SK-N-SH treated with all-trans-retinoic acid at 6 μM for 48 hours (cell line): ENCODE measurements around the gene GARS1.
A peak's percentile ranks its signal among the peaks of the same experiment; 100 is the strongest.

Source experiments
- ATAC-seq: fragments of 200-7000 bp; cut with Tn5 transposase; 3 replicates; pipeline ENCODE4 v1.9.1; 2020; ENCODE audit warnings: mild to moderate bottlenecking, moderate library complexity
- ARNTL ChIP-seq: fragments of 450-650 bp; formaldehyde crosslinking; IDR thresholded peaks from 2 replicates; pipeline ENCODE4 v1.5.0; 2020; ENCODE audit warnings: low read depth, mild to moderate bottlenecking, moderate library complexity, borderline replicate concordance
- BACH2 ChIP-seq: fragments of 250-450 bp; sonication (Bioruptor Pico); IDR thresholded peaks from 2 replicates; pipeline ENCODE4 v1.9.0; 2021; ENCODE audit warnings: mild to moderate bottlenecking, borderline replicate concordance
- CREB5 ChIP-seq: fragments of 250-450 bp; sonication (Bioruptor Pico); IDR thresholded peaks from 2 replicates; pipeline ENCODE4 v1.5.1; 2020; ENCODE audit warnings: low read depth, mild to moderate bottlenecking, moderate library complexity
- CSDC2 ChIP-seq: fragments of 250-450 bp; sonication (Bioruptor Pico); IDR thresholded peaks from 2 replicates; pipeline ENCODE4 v1.5.0; 2020; ENCODE audit warnings: mild to moderate bottlenecking, moderate library complexity
- ESRRG ChIP-seq: fragments of 250-450 bp; sonication (Bioruptor Pico); IDR thresholded peaks from 2 replicates; pipeline ENCODE4 v1.6.1; 2021; ENCODE audit warnings: mild to moderate bottlenecking
- GLIS3 ChIP-seq: fragments of 250-450 bp; sonication (Bioruptor Pico); IDR thresholded peaks from 2 replicates; pipeline ENCODE4 v1.5.0; 2020; ENCODE audit warnings: mild to moderate bottlenecking, moderate library complexity
- ISL1 ChIP-seq: fragments of 250-450 bp; sonication (Bioruptor Pico); IDR thresholded peaks from 2 replicates; pipeline ENCODE4 v2.1.2; 2022; ENCODE audit warnings: mild to moderate bottlenecking, moderate library complexity
- OSR1 ChIP-seq: fragments of 250-450 bp; sonication (Bioruptor Pico); IDR thresholded peaks from 2 replicates; pipeline ENCODE4 v1.8.0; 2022; ENCODE audit warnings: moderate library complexity, mild to moderate bottlenecking, inconsistent platforms
- PATZ1 ChIP-seq: fragments of 250-450 bp; sonication (Bioruptor Pico); IDR thresholded peaks from 2 replicates; pipeline ENCODE4 v1.8.0; 2020; ENCODE audit warnings: mild to moderate bottlenecking, moderate library complexity, borderline replicate concordance
- RARB ChIP-seq: fragments of 250-450 bp; sonication (Bioruptor Pico); IDR thresholded peaks from 2 replicates; pipeline ENCODE4 v1.8.0; 2021; ENCODE audit warnings: mild to moderate bottlenecking, moderate library complexity
- SNAI2 ChIP-seq: fragments of 250-450 bp; sonication (Bioruptor Pico); IDR thresholded peaks from 2 replicates; pipeline ENCODE4 v1.5.0; 2020; ENCODE audit warnings: mild to moderate bottlenecking, moderate library complexity
- TCF4 ChIP-seq: fragments of 250-450 bp; sonication (Bioruptor Pico); IDR thresholded peaks from 2 replicates; pipeline ENCODE4 v1.8.0; 2021; ENCODE audit warnings: mild to moderate bottlenecking, moderate library complexity, borderline replicate concordance
- TSHZ2 ChIP-seq: fragments of 250-450 bp; sonication (Bioruptor Pico); IDR thresholded peaks from 2 replicates; pipeline ENCODE4 v1.5.0; 2020; ENCODE audit warnings: mild to moderate bottlenecking, moderate library complexity
- ZC3H10 ChIP-seq: fragments of 250-450 bp; sonication (Bioruptor Pico); IDR thresholded peaks from 2 replicates; pipeline ENCODE4 v1.5.1; 2021; ENCODE audit warnings: mild to moderate bottlenecking, moderate library complexity
- ZFP3 ChIP-seq: fragments of 250-450 bp; sonication (Bioruptor Pico); IDR thresholded peaks from 2 replicates; pipeline ENCODE4 v1.5.0; 2020; ENCODE audit warnings: mild to moderate bottlenecking, moderate library complexity
- ZFP30 ChIP-seq: fragments of 450-650 bp; formaldehyde crosslinking; IDR thresholded peaks from 2 replicates; pipeline ENCODE4 v1.5.0; 2022; ENCODE audit warnings: mild to moderate bottlenecking, moderate library complexity
- ZNF565 ChIP-seq: fragments of 450-650 bp; formaldehyde crosslinking; conservative IDR thresholded peaks from 2 replicates; pipeline ENCODE4 v1.5.0; 2020; ENCODE audit warnings: low read depth, mild to moderate bottlenecking, moderate library complexity
- ZNF70 ChIP-seq: fragments of 450-650 bp; formaldehyde crosslinking; IDR thresholded peaks from 2 replicates; pipeline ENCODE4 v1.5.0; 2020; ENCODE audit warnings: mild to moderate bottlenecking, moderate library complexity
- ZNF8 ChIP-seq: fragments of 450-650 bp; formaldehyde crosslinking; IDR thresholded peaks from 2 replicates; pipeline ENCODE4 v1.5.0; 2020; ENCODE audit warnings: mild to moderate bottlenecking, moderate library complexity
- TF ChIP-seq, protein P1 (sequence below): fragments of 250-450 bp; sonication (Bioruptor Pico); IDR thresholded peaks from 2 replicates; pipeline ENCODE4 v1.8.0; 2021; ENCODE audit warnings: low read depth, mild to moderate bottlenecking, moderate library complexity, borderline replicate concordance
- TF ChIP-seq, protein P2 (sequence below): fragments of 250-450 bp; sonication (Bioruptor Pico); IDR thresholded peaks from 2 replicates; pipeline ENCODE4 v1.5.1; 2021; ENCODE audit warnings: mild to moderate bottlenecking, moderate library complexity

GARS1 gene

DNA sequence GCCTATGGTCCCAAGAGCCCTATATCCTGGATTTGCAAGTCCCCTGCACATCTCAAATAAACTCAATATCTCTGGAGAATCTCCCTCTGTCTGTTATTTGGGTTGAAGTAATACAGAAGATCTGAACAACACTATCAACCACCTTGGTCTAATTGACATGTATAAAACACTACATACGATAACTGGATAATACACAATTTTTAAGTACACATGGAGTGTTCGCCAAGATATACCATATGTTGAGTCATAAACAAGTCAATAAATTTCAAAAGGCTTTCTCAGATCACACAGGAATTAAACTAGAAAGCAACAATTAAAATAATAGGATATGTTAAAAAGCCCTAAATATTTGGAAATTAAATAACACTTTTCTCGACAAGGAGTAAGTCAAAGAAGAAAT, 5.6 kb upstream of the GARS1 start (continued):
- no peak for TF ChIP-seq TSHZ2 (CRISPR knock-in tag)
- TF ChIP-seq, all 23 proteins: peak for 0

DNA sequence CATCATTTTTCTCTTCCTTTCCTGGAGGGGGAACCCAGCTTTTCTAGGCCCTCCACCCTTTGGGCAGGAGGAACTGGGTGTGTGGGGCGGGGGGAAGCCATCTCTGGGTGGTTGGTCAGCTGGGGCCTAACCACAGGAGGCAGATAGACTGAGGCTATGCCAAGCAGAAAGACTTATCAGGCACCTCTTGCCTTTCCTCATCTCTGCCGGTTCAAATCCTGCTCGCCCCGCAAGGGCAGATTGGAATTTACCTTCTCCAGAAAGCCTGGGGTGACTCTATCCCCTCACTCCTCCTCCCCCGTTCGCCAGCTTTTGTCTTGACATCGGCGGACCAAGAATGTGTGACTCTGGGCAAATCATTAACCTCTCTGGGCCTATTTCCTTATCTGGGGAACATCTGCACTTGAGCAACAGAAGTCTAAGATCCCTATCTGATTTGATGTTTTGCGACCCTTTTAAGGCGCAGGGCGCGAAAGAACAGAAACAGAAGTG, 584 bp upstream of the GARS1 start:
- peak; percentile 51 for ATAC-seq
- TF ChIP-seq ISL1 (no peak), ESRRG (CRISPR knock-in tag) (no peak), BACH2 (no peak), OSR1 (CRISPR knock-in tag) (no peak), CSDC2 (CRISPR knock-in tag) (no peak), ZFP30 (CRISPR knock-in tag) (no peak), ZFP3 (CRISPR knock-in tag) (no peak), CREB5 (CRISPR knock-in tag) (no peak), ZNF8 (CRISPR knock-in tag) (no peak), GLIS3 (CRISPR knock-in tag) (no peak), ZNF70 (CRISPR knock-in tag) (no peak), ARNTL (no peak), RARB (CRISPR knock-in tag) (no peak), SNAI2 (CRISPR knock-in tag) (no peak), ZC3H10 (CRISPR knock-in tag) (no peak)
- TF ChIP-seq, protein P1, sequence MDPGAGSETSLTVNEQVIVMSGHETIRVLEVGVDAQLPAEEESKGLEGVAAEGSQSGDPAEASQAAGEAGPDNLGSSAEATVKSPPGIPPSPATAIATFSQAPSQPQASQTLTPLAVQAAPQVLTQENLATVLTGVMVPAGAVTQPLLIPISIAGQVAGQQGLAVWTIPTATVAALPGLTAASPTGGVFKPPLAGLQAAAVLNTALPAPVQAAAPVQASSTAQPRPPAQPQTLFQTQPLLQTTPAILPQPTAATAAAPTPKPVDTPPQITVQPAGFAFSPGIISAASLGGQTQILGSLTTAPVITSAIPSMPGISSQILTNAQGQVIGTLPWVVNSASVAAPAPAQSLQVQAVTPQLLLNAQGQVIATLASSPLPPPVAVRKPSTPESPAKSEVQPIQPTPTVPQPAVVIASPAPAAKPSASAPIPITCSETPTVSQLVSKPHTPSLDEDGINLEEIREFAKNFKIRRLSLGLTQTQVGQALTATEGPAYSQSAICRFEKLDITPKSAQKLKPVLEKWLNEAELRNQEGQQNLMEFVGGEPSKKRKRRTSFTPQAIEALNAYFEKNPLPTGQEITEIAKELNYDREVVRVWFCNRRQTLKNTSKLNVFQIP (CRISPR knock-in tag): no peak

- TF ChIP-seq, protein P2, sequence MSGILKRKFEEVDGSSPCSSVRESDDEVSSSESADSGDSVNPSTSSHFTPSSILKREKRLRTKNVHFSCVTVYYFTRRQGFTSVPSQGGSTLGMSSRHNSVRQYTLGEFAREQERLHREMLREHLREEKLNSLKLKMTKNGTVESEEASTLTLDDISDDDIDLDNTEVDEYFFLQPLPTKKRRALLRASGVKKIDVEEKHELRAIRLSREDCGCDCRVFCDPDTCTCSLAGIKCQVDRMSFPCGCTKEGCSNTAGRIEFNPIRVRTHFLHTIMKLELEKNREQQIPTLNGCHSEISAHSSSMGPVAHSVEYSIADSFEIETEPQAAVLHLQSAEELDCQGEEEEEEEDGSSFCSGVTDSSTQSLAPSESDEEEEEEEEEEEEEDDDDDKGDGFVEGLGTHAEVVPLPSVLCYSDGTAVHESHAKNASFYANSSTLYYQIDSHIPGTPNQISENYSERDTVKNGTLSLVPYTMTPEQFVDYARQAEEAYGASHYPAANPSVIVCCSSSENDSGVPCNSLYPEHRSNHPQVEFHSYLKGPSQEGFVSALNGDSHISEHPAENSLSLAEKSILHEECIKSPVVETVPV: no peak
- no peak for TF ChIP-seq ZFP30 (CRISPR knock-in tag)
- TF ChIP-seq ZFP3 (CRISPR knock-in tag): no peak
- TF ChIP-seq PATZ1: no peak
- TF ChIP-seq ESRRG (CRISPR knock-in tag): no peak
- no peak for TF ChIP-seq ARNTL
- no peak for TF ChIP-seq ZNF565 (CRISPR knock-in tag)
- no peak for TF ChIP-seq CSDC2 (CRISPR knock-in tag)
- TF ChIP-seq ZC3H10 (CRISPR knock-in tag): no peak
- TF ChIP-seq TCF4 (CRISPR knock-in tag): no peak
- TF ChIP-seq ZNF70 (CRISPR knock-in tag): no peak
- TF ChIP-seq BACH2: no peak
- TF ChIP-seq RARB (CRISPR knock-in tag): no peak
- no peak for TF ChIP-seq GLIS3 (CRISPR knock-in tag)
- ATAC-seq: peak; percentile 42
Observed at GRCh38 chr7:30595436-30596013, 847 bp downstream of the GARS1 start.
